Measurements from ENCODE around the gene C6orf132.

The C6orf132 gene

DNA sequence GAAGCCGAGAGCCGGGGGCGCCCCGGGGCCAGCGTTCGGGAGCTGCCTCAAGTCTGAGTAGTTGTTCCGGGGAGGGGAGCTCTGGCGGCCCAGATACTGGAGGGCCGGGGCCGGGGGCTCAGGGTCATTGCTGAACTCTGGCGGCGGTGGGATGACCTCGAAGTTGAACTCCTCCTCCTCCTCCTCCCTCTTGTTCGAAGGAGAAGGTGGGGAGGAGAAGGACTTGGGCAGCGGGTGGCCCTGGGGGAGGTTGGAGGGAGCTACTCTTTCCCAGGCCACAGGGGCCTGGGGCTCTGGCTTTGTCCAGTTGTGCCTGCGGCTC, 37.7 kb downstream of the C6orf132 start:
- no peak for DNase-seq (ENCODE audit: low read depth, low spot score)

DNA sequence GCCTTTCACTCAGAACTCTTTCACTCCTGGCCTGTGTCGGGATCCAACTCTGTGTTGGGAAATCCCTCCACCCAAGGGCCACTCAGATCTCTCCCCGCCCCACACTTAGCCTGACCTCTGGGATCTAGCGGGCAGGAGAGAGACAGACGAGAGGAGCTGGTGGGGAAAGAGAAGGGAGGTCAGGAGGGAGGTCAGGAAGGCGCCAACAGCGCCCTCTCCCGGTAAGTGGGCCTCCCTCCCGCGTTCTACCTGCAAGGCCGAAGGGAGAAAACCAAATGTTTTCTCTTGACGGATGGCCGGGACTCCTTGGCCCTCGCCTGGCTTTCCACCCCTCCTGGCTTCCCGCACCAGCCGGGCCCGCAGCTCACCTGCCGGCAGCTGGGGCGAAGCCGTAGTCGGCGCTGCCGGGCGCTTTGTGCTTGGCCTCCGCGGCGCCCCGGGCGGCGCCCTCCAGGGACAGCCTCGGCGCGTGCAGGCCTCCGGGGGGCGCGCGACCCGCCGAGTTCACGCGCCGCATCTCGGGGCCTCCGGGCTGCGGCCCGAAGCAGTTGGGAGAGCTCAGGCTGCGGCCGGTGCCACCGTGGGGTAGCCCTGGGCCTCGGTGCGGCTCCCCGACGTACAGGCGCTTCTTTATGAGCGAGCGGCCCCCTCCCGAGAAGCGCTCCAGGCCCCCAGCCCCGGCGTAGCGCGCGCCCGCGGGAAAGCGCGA, 38.2 kb downstream of the C6orf132 start:
- DNase-seq (ENCODE audit: low read depth, low spot score), result no peak

DNA sequence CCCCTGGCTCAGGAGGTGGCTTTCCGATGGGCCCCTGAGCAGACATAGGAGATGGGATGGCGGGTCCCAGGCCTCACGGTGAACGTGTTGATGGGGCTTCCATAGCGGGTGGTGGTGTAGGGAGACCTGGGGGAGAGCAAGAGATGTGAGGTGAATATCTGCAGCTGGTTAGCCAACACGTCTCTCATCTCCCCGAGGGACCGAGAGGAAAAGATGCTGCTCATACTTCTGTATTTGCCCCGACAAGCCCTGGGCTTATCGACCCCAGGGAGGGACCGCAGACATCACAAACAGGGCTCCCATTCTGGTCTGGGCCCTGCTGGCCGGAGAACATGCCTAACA, 38.7 kb downstream of the C6orf132 start:
- no peak for DNase-seq (ENCODE audit: low read depth, low spot score)

DNA sequence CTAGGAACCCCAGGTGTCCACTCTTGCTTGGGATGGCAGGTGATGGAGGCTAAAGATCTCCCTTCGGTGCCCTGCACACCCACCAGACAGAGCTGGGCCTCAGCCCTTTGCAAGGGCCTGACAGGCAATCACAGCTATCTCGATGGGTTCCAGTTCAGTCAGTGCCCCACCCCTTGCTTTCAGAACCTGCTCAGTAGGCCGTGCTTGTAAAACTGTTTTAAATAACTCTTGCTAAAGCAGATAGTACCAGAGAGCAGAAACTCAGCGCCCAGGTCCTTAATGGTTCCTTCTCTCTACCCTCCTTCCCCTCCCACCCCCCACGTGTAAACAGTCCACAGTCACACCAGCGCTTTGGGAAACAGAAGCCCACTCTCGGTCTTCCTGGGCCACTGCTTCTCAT, 39.2 kb downstream of the C6orf132 start:
- DNase-seq (ENCODE audit: low read depth, low spot score), result no peak

DNA sequence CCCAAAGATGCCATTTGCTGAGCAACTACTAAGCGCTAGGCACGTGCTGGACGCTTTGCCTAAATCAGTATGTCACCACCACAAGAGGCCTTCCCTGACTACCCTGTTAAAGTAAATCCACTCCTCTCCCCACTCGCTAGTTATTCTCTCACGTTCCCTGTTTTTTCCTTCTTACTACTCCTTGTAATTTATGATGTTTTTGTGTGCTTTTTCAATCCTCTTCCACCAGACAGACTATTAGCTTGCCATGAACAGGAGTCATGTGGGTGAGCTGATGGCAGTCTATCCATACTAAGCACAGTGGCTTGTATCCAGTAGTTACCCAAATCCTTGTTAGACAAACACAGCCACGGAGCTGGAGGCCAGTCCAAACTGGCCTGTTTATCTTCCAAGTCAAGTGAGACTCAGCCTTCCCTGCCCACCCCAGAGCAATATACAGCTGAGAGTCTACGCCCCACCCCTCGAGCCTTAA, 41.2 kb downstream of the C6orf132 start:
- DNase-seq (ENCODE audit: low read depth, low spot score), result no peak

DNA sequence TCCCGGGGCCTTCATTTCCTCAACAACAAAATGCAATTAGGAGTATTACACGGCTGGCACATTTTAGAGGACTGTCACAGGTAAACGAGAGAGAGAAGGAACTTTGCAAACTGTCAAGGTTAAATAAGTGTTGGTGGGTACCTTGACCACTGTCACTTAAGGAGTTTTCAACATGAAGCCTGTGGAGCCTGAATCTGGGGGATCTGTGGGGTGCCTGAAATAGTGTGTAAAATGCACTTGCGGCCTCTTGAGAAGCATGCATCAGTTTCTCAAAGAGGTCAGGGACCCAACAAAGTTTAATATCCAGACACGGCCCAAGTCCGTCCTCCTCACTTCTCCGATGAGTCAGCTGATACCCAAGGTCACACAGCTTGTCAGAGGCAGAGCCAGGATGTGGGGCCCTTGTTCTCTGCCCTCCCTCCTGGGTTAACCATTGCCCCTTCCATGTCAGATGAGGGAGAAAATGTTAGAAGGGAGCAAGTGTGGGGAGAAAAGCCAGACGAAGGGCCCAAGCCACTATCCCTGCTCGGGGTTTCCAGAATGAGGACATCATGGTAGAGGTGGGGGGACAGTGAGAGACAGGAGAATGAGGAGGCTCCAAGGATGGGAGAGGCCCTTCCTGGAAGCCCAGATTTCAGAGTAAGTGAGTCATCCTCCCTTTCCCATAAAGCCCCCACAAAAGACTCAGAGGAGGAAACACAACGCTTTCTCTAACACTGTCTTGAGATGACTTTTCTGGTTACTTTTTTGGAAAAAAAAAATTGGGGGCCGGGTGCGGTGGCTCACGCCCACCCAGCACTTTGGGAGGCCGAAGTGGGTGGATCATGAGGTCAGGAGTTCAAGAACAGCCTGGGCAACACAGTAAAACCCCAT, 42.2 kb downstream of the C6orf132 start:
- no peak for DNase-seq (ENCODE audit: low read depth, low spot score)

DNA sequence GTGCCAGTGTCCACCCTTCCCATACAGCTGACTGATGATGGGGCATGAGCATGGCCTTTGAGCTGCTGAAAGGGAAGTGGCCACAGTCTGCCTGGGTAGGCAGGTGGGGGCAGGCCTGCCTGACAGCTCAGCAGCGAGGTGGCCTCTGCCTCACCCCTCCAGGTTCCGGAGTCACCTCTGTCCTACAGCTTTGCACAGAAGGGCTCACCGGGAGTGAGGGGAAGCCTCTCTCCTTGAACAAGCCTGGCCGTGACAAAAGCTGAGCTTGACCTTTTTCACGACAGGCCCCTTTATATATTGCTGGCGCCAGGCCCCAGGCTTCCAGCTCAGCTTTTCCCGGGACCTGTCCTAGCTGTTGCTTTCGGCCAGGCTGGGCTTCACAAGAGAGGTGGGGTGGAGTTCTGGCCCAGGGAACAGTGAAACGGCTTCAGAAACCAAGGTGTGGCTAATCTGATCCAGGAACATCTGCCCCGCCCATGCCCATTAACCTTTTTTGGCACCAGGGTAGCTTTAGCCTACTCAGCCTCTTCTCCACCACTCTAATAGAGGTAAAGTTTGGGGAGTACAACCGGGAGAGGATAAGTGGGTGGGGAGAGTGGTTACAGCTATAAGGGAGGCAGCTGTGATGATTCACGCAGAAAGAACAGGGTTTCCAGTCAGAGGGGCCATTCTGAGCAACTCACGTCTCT, 42.9 kb downstream of the C6orf132 start:
- DNase-seq (ENCODE audit: low read depth, low spot score), result no peak

DNA sequence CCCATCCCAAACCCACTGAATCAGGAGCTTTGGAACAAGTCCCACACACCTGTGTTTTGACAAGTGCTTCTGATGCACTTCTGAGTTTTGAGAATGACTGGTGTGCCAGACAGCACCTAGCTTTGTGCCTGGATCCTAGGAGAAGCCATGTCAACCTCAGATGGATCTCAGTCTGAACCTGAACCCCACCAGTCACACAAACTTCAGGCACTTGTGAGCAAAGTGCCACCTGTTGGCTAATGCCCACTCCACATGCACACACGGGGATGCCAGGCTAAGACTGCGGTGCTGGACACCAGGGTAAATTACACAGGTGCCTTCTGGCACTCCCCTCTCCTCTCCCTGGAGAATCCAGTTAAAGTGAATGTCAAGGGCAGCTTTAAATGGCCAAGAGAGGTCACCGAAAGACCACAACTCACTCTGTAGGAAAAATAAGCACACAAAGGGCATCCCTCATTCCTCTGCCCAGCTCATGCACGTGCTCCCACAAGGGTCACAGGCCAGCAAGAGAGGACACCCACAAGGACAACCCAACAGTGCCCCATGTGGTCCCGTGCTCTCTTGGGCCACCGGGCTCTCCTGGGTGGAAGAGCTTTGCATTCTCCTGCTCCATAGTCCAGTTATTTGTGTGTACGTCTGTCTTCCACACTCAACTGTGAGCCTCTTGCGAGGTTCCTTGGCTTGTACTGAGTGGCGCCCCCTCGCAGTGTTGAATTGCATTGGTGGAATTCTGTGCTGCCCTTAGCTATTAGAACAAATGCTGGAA, 46.5 kb downstream of the C6orf132 start:
- DNase-seq (ENCODE audit: low read depth, low spot score), result no peak

DNA sequence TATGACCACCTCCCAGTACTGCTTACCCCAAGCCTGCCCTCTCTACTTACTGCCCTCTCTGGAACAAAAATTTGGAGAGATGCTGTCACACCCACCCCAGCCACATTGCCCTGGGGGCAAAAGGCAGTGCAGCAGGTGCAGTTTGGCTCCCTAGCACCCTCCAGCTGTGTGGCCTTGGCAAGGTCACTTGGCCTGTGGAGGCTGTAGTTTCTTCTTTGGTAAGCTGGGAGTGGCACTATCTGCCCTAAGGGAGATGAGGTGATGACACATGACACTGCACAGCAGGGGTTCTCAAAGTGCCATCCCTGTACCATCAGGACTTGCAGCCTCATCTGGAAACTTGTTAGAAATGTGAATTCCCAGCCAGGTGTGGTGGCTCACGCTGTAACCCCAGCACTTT, 47.3 kb downstream of the C6orf132 start:
- no peak for DNase-seq (ENCODE audit: low read depth, low spot score)

DNA sequence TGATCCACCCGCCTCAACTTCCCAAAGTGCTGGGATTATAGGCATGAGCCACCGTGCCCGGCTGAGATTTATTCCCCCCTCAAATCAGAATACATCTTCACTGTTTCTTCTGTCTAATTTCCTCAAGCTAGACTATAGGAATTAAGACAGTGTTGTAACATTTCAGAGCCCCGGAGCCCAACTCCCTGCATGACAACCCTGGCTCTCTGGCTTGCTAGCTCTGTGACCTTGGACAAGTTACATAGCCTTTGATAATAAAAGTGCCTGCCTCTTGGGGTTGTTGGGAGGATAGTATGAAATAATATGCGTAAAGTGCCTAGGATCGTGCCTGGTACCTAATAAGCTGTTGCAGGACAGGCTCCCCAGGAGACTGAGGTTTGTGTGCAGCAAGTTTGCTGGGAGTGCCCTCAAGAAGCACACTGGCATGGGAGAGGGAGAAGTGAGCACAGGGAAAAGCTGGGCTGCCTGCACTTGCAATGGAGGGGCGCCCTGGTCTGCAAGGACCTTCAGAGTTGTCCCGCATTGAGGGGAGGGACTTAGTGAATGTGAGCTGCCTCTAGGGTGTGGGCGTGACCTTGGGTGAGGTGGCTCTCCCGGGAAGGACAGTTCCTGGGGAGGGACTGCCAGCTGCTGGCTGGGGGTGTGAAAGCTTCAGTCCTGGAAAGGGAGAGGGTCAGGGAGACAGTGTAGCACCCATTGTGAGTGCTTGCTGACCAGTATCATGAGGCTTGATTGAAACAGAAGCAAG, 48.7 kb downstream of the C6orf132 start:
- DNase-seq (ENCODE audit: low read depth, low spot score), result no peak

DNA sequence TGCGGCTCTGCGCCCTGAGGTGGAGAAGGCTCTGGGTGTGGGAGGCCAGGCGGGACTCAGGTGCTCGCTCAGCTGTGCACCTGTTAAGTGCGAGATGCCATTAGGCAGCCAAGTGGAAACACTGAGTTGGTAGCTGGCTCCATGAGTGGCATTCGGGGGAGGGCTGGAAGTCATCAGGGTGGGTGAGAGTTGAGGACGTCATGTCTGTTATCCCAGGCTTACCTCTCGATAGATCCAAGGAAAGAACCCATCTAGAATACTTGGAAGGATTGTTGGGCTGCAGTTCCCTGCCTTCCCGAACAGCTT, 50.7 kb downstream of the C6orf132 start:
- no peak for DNase-seq (ENCODE audit: low read depth, low spot score)

DNA sequence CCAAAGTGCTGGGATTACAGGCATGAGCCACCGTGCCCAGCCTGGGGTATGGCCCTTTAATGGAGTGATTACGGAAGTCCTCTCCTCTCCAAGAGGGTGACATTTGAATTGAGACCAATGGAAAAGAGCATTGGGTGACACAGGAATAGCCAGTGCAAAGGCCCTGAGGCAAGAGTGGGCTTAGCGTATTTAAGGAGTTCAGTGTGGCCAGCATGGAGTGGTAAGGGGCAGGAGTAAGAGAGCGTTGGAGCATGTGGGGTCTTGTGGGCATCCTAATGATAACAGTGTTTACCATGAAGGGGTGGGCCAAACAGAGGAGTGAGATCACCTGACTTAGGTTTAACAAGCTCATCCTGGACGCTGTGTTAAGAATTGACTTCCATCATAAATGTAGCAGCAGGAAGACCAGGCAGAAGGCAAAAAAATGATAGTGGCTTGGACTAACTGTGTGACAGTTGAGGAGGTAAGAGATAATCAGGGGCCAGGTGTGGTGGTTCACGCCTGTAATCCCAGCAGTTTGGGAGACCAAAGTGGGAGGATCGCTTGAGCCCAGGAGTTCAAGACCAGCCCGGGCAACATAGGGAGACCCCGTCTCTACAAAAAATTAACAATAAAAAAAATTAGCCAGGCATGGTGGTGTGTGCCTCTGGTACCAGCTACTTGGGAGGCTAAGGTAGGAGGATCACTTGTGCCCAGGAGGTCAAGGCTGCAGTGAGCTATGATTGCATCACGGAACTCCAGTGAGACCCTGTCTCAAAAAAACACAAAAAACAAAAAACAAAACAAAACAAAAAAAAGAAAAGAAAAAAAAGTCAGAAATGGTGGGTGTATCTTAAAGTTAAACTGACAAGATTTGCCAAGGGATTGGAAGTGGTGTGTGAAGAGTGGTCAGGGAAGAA, 51.4 kb downstream of the C6orf132 start:
- DNase-seq (ENCODE audit: low read depth, low spot score), result no peak

DNA sequence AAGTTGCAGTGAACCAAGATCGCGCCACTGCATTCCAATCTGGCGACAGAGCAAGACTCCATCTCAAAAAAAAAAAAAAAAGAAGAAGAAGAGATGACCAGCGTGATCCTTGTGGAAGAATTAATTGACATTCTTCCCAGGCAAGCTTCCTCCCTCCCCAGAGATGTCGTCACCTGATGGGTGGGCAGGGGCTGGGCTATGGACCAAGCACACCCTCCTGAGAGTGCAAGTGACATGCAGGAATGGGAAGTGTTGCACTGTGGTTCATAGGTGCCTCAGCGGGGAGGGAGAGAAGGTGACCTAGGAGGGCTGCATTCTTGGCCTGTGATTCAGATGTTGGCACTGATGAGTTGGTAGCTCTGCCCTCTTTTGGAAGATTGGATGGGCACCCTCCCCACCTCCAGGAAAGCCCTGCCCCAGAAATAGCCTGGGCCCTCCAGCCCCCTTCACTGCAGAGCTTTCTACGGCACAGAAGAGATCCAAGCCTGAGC, 54.3 kb downstream of the C6orf132 start:
- no peak for DNase-seq (ENCODE audit: low read depth, low spot score)

DNA sequence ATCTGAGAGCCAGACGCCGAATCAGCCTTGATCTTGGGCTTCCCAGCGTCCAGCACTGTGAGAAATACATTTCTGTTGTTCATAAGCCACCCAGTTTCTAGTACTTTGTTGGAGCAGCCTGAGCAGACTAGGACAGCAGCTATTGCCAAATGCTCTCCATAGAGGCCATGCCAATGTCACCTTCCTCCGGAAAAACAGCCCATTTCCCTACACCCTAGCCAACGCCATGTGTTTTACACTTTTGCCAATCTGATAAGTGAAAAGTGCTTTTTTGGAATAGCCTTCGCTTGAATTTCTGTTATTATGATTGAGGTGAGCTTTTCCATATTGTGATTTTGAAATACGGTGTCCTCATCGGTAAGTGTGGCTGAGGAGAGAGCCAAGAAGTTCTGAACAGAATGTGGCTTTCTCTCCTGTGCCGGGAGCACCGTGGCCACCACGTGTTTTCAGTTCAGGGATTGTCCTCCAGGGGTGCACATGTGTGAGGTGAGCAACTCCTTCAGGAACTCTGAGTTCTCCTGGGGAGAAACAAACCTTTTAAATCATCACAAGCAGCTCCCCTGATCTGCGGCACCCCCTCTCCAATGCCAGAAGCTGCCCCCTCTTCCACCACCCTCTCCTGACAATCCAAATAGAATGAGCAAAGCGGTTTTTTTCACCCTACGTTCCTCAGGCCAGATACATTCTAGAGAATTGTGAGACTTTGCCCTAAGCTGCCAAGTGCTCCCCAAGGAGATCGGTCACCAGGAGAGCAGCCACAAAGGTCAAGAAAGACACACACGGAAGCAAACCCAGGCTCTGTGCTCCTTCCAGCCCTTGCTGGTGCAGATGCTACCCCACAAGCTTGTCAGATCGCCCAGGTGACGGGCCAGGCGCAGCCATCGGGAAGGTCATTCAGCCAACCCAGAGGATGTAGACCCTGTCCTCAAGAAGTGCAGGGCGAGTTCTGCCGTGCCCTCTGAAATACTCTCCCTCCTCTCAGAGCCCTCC, 56.1 kb downstream of the C6orf132 start:
- DNase-seq (ENCODE audit: low read depth, low spot score), result no peak

DNA sequence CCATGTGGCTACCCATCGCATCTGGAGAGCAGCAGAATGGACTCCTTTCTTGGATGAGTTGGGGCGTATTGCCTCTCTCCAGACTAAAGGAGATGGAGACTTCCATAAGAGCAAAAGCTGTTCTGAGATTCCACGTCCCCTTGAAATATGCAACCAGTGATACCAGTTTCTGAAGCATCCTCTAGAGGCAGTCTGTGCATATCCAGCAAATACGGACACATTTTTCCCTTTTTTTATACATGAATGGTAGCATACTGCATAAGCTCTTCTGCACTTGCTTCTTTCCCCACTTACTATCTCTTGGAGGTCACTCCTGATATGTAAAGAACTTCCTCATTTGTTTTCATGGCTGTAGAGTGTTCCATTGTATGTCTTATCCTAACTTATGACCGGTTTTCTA, 57.5 kb downstream of the C6orf132 start:
- DNase-seq (ENCODE audit: low read depth, low spot score), result no peak

DNA sequence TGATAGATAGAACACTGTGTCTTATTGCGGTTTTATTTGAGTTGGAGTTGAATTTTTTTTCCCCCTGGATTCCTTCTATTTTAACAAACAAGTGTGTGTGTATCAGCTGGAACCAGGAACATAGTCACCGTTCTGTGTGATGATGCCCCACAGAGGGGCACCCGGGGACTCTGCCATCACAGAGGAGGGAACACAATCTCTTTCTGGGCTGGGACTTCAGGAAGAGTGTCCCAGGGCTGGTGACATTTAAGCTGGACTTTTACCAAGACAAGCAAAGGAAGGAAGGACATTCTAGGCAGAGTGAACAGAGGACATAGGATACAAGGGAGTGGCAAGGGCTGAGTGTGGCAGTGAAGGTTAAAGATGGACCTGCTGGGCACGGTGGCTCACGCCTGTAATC, 58.9 kb downstream of the C6orf132 start:
- no peak for DNase-seq (ENCODE audit: low read depth, low spot score)

DNA sequence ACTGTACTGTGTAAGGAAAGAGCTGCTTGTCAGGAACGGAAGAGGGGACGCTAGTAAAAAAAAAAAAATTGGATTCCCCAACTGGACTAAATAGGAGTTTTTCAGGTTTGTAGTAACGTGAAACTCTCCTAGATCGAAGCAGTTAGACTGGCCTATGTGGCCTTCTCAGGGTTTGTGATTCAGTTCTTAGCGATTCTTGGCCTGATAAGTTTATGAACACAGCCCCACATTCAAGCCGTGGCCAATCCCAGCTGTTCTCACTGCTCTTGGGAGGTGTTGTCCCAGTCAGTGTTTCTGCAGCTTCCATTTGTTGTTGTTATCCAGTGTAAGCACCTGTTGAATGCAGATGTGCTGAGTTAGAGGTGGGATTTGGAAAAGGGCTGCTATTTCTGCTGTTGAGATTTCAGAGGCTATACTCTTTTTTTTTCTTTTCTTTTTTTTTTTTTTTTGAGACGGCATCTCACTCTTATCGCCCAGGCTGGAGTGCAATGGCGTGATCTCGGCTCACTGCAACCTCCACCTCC, 62.4 kb downstream of the C6orf132 start:
- no peak for DNase-seq (ENCODE audit: low read depth, low spot score)

DNA sequence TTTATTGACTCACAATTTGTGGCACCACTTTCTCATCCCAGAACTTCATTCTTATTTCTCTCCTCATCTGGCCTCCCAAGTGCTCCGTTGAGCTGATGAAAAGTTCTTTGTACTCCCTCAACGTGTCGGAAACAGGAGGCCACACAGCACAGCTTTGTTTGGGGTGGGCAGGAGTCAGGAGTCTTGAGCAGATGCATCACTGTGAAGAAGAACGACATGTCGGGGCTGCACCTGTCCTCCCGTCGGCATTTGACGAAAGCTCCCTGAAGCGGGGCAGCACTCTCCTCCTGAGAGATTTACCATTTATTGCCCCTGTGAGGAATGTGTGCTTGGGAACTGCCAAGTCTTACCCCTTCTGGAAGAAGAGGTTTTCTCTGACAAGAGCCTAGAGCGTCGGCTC, 64.0 kb downstream of the C6orf132 start:
- DNase-seq (ENCODE audit: low read depth, low spot score), result no peak
